HG03342 (cell line): ENCODE results near the gene LHX4.

Experiments
- ATAC-seq: cut with Tn5 transposase; IDR thresholded peaks from one replicate; pipeline ENCODE4 v1.9.1; 2021; ENCODE audit warnings: mild to moderate bottlenecking, moderate library complexity; ENCODE audit not compliant: unreplicated experiment

Gene LHX4

DNA sequence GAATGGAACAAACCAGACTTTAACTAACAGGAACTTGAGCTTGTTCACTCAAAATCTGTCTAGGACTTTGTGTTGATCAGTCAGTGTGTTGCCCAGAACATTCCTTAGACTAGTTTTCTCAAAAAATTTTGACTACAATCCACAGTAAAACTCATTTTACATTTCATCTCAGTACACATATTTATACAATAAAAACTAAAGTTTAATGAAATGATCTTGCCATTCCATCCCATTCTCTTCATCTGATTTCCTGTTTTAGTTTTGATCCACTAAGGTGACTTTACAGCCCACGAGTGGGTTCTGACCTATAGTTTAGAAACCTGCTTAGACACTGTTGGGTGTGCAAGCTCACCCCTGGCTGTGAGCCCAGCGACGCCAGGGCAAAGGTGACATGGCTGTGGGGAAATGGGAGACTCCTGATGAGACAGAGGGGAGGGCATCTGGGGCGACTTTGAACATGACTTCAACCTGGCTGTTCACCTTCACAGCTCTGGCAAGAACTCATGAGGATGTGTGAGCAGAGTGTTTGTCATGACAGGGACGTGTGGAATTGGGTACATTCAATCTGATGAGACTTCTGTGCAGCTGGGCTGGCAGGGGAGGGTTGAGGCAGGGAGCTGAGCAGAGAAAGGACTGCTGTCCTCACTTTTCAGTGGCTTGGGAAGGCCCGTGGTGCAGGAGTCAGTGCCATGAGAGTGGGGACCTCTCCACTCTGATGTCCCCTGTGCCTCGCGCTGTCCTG, 40.6 kb downstream of the LHX4 start:
- ATAC-seq = no peak

DNA sequence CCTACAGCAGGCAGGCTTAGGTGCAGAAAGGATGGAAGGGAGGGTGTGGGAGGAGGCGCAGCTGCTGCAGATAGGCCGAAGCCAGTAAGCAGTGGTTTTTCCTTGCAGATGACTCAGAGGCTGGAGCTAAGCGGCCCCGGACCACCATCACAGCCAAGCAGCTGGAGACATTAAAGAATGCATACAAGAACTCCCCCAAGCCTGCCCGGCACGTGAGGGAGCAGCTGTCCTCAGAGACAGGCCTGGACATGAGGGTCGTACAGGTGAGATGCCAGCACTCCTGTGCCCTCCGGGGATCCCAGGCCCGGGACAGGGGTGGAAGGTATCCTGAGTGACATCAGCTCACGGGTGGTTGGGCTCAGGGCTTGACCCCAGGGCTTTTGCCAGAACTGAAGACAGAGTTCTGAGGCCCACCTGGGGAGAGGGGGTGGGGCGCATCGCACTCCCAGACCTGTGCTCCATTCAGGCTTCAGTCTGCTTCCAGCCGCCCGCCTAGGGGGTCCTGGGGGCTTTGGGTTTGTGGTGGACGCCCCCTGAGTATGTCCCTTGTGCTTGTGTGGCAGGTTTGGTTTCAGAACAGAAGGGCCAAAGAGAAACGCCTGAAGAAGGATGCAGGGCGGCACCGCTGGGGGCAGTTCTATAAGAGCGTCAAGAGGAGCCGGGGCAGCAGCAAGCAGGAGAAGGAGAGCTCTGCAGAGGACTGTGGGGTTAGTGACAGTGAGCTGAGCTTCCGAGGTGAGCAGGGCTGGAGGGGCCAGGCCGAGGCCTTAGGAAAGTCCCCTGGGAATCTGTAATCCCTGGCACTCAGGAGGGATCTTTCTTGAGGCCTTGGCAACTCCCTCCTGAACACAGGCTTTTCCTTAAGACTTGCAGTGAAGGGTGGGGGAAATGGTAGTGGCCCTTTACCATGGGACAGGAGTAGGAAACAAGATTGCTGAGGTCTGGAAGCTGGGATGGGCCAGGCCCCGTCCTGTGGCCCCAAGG, 41.5 kb downstream of the LHX4 start:
- no peak for ATAC-seq

DNA sequence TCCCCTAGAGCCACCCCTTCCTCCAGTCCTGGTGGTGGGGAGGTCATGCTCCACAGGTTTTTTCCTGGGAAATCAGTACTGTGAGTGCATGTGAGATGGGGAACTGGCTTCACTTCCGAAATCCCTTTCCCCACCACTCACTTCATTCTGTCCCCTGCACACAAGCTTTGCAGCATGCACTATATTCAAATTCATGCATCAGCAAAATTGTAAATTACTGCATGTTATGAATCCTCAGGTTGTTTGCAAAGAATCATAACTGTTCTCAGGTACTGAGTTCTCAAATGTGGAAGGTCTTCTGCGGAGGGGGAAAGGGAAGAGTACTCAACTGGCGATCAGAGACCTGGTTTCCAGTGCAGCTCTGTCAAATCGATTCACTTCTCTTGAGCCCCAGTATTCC, 42.3 kb downstream of the LHX4 start:
- no peak for ATAC-seq

DNA sequence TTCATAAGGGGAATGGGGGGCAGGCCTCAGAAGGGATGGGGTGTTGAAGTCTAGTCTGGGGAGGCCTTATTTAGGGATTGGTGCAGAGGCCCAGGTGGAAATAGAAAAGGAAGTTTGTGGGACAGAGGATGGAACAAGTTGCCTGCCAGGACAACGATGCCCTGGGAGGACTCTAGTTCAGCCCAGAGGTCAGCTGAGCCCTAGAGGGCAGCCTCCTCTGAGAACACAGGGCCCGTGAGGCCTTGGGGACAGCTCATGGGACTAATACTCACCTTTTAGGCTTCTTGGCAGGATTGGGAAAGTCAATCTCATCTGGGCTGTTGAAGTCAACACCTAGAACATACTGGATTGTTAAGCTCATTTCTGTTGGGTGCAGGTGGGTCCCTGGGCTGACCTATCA, 43.0 kb downstream of the LHX4 start:
- no peak for ATAC-seq

DNA sequence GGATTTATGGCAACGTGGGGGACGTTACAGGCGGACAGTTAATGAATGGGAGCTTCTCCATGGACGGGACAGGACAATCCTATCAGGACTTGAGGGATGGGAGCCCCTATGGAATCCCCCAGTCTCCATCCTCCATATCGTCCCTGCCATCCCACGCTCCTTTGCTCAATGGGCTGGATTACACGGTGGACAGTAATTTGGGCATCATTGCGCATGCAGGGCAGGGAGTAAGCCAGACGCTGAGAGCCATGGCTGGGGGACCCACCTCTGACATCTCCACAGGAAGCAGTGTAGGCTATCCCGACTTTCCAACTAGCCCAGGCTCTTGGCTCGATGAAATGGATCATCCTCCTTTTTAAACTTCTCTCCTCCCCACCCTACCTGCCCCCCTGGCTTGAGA, 44.2 kb downstream of the LHX4 start:
- ATAC-seq = no peak

DNA sequence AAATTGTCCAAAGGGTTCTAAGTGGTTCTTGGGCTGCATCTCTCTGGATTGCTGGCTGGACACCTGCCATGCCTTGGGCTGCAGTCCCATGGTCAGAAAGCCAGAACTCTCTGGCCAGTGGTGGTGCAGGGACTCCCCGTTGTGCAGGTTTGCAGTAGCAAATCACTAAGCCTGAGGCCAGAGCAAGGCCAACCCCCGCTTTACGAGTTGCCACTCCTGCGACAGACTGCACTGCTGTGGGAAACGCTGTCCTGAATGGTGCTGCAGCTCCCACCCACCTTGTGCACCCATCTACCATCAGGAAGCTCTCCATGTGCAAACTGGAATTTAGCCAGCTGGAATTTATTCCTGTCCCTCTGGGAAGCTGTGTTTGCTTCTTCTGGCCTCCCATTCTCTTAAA, 45.7 kb downstream of the LHX4 start:
- no peak for ATAC-seq

DNA sequence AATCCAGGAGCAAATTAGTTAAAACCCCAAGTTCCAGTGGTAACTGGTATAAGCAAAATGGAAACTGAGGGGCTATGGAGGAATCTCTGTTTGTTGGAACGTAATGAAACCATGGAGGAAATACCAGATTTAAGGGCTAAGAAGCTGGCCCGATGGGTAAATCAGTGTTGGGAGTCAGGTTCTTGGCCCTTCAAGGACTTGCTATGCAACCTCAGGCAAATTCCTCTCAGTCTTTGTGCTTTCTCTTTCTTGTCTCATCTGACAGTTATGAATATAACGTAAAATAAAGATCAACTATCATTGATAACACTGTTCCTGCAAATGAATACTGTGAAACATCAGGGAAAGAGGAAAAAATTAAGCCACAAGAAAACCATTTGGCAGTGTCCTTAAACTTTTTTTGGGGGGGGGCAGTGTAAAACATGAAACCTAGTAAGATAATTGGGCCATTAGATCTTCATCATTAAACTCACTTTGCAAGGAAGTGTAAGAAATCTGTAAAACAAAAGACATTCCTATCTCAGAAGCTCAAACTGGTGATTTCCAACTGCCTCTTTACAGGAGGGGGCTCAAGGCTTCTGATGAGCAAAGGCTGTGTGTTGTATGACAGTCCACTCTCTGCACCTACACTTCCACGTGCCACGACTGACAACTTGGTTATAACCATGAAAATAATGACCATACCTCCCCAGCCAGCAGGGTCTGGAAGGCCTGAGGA, 47.6 kb downstream of the LHX4 start:
- no peak for ATAC-seq

DNA sequence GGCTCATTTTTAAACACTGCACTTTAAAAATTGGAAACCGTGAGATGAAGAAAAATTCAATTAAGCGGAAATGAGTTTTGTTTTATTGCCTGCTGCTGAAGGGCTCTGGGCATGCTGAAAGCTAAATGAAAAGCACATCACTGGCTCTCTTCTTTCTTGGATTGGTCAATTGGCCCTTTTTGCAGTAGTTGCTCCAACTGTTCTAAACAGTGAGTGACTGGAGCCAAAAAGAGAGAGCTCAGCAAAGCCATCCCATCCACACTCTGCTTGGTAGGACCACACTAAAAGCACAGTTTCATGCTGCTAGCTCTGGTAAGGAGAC, 48.1 kb downstream of the LHX4 start:
- ATAC-seq = no peak

DNA sequence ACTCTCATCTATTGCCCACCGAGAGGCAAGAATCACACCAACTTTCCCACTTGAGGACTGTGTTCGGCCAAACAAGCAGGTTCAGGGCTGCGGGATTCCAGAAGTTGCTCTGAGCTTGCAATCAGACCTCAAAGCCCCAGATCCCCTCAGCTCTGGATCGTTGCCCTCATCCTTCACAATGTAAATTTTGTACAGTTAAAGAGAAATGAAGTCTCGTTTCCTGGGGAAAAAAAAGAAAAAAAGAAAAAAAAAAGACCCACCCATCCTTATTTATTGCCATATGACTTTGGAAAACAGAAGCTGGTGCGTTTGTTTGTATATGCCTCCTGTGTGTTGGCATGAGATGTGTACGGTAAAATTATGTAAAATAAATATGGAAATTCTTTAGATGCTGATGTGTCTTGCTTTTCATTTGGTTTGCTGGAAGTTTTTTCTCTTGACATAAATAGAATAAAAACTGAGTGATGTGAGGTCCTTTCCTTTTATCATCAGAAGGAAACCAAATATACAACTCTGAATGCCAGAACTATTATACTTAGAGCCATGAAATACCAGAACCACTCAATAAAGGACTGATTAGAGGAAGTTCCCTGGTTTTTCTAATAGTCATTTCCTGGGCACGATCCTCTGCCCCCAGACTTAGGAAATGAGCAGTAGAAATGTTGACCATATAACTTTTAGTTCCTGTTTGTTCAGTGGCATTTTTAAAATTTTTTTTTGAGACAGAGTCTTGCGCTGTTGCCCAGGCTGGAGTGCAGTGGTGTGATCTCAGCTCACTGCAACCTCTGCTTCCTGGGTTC, 48.7 kb downstream of the LHX4 start:
- no peak for ATAC-seq

DNA sequence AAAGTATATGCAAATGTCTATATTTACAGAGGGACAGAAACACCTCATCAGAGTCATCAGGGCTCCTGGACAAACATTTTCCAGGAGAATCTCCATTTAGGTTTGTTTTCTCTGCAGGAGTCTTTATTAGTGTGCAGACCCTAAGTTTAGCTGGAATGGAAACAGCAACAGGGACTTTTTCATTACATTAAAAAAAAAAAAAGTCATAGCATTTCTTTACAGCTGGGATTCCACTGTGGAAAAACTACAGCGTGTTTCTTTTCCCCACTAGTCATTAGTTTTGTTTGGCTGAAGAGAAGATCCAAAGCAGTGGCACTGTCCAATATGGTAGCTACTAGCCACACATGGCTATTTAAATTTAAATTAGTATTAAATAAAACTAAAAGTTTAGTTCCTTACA, 49.6 kb downstream of the LHX4 start:
- ATAC-seq = no peak

DNA sequence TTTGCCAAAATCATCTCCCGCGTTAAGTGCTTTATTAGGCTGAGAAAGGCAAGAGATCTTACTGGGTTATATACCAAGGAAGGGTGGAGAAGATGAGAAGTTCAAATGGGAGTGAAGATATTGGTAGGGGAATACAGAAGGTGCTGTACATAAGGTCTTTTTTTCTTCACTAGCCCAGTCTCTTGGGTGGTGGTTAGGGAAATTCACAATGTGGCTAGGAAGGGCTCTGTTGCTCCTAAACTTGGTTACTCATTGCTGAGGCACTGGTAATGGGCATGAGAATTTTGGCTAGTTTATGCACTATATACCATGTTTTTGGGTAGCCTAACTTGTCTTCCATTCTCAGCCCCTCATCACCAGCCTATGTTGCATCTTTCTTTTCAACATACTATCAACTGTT, 50.6 kb downstream of the LHX4 start:
- ATAC-seq = no peak

DNA sequence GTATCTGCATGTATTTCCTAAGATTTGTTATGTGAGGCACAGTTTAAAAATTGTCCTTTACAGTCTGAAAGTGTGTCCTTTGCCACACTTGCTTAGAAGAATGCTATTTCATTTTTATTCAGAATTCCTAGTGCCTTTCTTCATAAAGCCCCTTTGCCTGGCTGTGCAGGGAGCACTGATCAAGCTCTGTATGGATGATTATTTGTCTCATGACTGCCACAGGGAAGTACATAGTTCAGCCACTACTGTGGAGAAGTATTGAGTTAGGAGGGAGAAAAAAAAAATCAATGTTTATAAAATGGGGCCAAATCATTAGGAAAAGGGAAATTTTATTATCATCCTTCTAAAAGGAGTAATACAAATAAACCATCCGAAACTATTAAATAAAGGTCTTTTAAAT, 51.4 kb downstream of the LHX4 start:
- ATAC-seq = no peak

DNA sequence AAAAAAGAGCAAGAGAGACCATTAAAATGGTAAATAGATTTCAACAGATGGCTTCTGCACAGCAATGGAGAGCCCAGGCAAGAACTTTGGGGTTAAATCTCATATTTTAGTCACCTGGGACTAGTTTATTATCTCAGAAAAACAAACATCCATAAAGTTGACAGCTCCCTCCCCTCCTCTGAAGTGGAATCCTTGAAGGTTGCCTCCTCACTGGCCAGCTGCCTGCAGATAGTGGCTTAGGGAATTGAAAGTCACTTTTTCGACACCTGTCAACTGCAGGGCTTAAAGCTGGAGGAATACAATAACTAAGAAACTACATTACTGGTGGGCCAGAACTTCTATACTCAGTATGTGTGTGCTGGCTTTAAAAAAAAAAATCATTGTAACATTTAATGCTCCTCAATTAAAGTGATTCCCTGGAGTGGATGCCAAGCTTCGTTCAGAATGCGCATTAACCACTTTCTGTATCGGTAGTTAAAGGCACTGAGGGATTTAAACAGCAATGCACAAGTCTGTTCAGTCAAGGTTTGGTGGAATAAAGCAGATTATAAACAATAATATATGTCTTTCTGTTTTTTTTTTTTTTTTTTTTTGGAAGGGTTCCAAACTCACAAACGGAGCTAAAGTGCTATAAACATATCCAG, 52.5 kb downstream of the LHX4 start:
- ATAC-seq = no peak

DNA sequence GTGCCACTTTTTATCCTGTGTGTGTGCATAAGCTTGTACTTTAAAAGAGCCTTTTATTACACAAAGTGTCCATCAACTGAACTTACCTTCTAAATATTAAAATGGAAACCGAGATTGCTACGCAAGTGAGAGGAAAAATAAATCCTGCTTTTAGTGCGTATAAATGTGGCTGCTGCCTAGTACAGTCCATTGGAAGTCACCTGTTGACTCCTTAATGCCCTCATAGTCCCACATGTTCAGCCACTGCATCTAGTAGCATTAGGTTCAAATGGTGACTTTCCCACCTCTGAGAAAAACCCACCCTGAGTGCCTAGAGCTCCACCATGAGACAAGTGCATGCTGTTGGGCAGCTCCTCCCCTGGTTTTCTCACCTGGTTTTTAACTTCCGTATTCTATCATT, 53.0 kb downstream of the LHX4 start:
- no peak for ATAC-seq

DNA sequence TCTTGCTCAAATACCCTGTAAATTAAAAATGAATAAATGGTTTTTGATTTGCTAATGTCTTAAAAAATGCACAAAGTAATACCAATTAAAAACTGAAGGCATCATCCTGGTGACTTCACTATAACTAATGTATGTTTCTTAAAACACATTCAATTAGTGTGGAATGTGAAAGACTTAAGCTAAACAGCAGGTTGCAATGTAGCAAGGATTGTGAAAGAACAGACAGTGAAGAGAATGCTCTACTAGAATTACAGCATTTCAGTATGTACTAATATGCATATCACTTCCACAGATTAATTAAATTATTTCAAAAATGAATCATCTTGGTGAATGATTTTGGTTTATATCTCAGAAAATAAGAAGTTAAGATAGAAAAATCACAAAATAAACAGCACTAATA, 56.4 kb downstream of the LHX4 start:
- ATAC-seq = no peak

DNA sequence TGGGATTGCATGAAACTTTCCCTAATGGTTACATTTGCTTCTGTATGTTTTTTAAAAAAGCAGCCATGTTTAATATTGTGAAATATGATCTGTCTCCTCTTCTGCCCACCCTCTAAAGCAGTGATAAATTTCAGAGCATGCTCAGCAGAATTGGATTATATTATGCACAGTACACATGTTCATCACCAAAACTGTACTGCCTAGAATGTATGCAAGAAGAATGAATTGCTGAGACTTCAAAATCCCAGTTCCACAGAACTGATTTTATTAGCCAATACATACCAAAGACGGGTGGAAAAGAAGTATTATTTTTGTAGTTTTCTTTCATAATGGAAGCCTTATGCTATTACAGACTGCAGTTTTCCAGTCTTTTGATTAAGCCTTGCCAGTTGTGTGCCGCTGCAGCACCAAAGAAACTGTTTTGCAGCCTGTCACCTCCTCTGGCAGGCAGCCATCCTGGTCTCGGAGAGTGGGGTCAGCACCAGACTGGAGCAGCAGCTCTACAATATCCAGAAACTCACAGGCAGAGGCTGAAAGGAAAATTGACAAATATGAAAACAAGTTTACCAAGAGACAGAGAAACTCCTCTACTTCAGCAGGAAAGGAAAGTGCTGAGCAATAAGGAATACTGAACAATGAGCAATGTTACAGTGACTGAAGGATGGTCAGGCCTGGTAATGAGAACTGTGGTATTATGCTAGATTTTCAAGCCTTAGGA, 58.1 kb downstream of the LHX4 start:
- no peak for ATAC-seq

DNA sequence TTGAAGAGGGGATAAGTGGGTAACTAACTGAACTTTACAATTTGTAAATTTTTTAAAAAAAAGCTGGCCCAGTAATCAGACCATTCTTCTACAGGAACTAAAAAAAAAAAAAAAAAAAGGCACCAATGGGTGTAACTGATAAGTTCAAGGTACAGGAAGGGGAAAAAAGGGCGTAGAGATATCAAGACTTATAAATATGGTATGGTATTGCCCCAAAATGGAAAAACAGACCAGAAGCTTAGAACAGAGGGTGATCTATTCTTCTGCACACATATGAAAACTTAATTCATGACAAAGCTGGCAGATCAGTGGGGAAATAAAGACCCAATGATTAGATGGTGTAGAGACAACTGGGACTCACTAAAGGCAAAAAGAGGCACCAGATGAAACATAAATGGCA, 58.9 kb downstream of the LHX4 start:
- ATAC-seq = no peak

DNA sequence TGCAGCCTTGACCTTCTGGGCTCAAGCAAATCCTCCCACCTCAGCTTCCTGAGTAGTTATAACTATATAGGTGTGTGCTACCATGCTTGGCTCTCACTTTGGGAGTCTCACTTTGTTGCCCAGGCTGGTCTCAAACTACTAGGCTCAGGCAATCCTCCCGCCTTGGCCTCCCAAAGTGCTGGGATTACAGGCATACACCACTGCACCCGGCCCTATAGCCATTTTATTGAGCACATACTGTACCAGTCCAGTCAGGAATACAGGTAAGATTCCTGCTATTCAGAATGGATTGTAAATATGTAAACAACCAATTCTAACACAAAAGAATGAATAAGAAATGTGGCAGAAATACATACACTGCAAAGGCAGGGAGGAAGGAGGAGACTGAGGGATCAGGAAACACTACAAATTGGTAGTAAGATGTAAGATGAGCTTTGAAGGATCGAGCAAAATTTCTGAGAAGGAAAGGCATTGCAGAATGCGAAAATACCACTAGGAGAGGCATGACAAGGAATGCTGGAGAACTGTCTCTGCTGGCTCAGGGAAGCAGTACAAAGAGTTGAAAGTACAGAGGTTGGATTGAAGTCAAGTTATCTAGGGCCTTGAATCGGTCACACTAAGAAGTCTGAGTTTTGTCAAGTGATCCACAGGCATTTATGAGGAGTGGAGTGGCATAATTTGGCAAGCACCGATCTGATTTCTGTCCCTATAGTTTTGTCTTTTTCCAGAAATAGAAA, 60.4 kb downstream of the LHX4 start:
- ATAC-seq = no peak

DNA sequence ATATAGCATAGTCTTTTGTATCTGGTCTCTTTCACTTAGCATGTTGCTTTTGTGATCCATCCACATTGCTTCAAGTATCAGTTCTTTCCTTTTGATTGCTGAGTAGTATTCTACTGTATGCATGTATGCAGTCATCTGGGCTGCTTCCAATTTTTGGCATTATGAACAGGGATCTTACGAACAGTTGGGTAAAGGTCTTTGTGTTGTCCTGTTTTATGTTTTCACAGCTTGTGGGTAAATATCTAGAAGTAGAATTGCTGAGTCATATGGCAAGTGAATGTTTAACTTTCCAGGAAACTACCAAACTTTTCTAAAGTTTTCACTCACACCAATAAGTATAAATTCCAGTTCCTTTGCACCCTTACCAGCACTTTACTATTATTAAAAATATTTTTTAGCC, 60.9 kb downstream of the LHX4 start:
- ATAC-seq = no peak
